ENCODE data around the gene LCN10.

- TF ChIP-seq MYBL2 (IDR thresholded peaks at IDR 0.05; ENCODE audit: low read depth): no peak
- no peak for TF ChIP-seq MYBL2 (CRISPR knock-in tag; IDR thresholded peaks at IDR 0.05; ENCODE audit: borderline replicate concordance)
- TF ChIP-seq CBFA2T2 (conservative IDR thresholded peaks at IDR 0.05): no peak
- TF ChIP-seq JUN (IDR thresholded peaks at IDR 0.05; ENCODE audit: borderline replicate concordance, low read depth, low read length): no peak
- TF ChIP-seq JUN (CRISPR knock-in tag; IDR thresholded peaks at IDR 0.05; ENCODE audit: borderline replicate concordance): no peak
- no peak for TF ChIP-seq MYC (IDR thresholded peaks at IDR 0.05; ENCODE audit: low read depth, low read length)
- TF ChIP-seq MYC (CRISPR knock-in tag; IDR thresholded peaks at IDR 0.05; ENCODE audit: borderline replicate concordance, low read depth): no peak
- no peak for TF ChIP-seq ZNF282 (CRISPR knock-in tag; IDR thresholded peaks at IDR 0.05)
- no peak for TF ChIP-seq HDAC2 (IDR thresholded peaks at IDR 0.05)
- TF ChIP-seq ZNF121 (CRISPR knock-in tag; conservative IDR thresholded peaks at IDR 0.05): no peak
- no peak for TF ChIP-seq BHLHE40 (IDR thresholded peaks at IDR 0.05; ENCODE audit: low read length)
- no peak for TF ChIP-seq ZMIZ1 (IDR thresholded peaks at IDR 0.05; ENCODE audit: low read depth in 2 of 2, low read length in 2 of 2)
- no peak for TF ChIP-seq ETV6 (IDR thresholded peaks at IDR 0.05; ENCODE audit: borderline replicate concordance in 1 of 2, low read depth in 2 of 2, low read length in 1 of 2)
- TF ChIP-seq ETV6 (CRISPR knock-in tag; IDR thresholded peaks at IDR 0.05; ENCODE audit: borderline replicate concordance): no peak
- no peak for TF ChIP-seq ZNF143 (CRISPR knock-in tag; IDR thresholded peaks at IDR 0.05)
- TF ChIP-seq RB1 (IDR thresholded peaks at IDR 0.05; ENCODE audit: low read depth): no peak
Observed at GRCh38 chr9:136756836-136757235, 14.1 kb upstream of the LCN10 start.
